Glutamatergic neuron (in vitro differentiated cells): ENCODE results near the gene DMBT1. TPM values are rescaled to one million over a fixed set of nuclear protein-coding genes. Genes with fewer than 3 reads are reported as not detected.
A peak's percentile ranks its signal among the peaks of the same experiment; 100 is the strongest.

Experiments used
- DNase-seq: peaks from one replicate; pipeline ENCODE4 v3.0.0; 2022
- H3K27ac Mint-ChIP-seq: one replicate; pipeline ENCODE4 v1.8.0; 2020; ENCODE audit warnings: mild to moderate bottlenecking, mixed read lengths, inconsistent platforms; ENCODE audit not compliant: unreplicated experiment
- H3K27me3 Mint-ChIP-seq: one replicate; pipeline ENCODE4 v1.8.0; 2020; ENCODE audit warnings: mild to moderate bottlenecking, moderate library complexity, mixed read lengths, inconsistent platforms; ENCODE audit not compliant: unreplicated experiment
- H3K36me3 Mint-ChIP-seq: one replicate; pipeline ENCODE4 v1.8.0; 2020; ENCODE audit warnings: mild to moderate bottlenecking, mixed read lengths, inconsistent platforms; ENCODE audit not compliant: unreplicated experiment
- H3K4me1 Mint-ChIP-seq: one replicate; pipeline ENCODE4 v1.8.0; 2020; ENCODE audit warnings: mild to moderate bottlenecking, low read depth, mixed read lengths, inconsistent platforms; ENCODE audit not compliant: unreplicated experiment
- H3K4me3 Mint-ChIP-seq: one replicate; pipeline ENCODE4 v1.8.0; 2020; ENCODE audit warnings: mild to moderate bottlenecking, mixed read lengths, inconsistent platforms; ENCODE audit not compliant: unreplicated experiment
- H3K9me3 Mint-ChIP-seq: one replicate; pipeline ENCODE4 v1.8.0; 2020; ENCODE audit warnings: mild to moderate bottlenecking, moderate library complexity, mixed read lengths, inconsistent platforms; ENCODE audit not compliant: unreplicated experiment
- total RNA-seq: library from RNA; stranded (reverse); fragmentation: NEBNext Ultra II Directional; extraction: Animal tissue kit (Norgen Biotek cat#: 25700); gene quantifications from one replicate; pipeline ENCODE4 v1.2.1, GENCODE V29; 2021; ENCODE audit not compliant: unreplicated experiment
- TF ChIP-seq, protein P1 (sequence below): fragments of 200-600 bp; sonication (generic); IDR thresholded peaks from one replicate; pipeline ENCODE4 v1.5.0; 2021; ENCODE audit not compliant: partially characterized antibody, unreplicated experiment

The DMBT1 gene
- total RNA-seq, 1 donor from 2014 or later = 0.17 TPM

- no peak for DNase-seq
- TF ChIP-seq, protein P1, sequence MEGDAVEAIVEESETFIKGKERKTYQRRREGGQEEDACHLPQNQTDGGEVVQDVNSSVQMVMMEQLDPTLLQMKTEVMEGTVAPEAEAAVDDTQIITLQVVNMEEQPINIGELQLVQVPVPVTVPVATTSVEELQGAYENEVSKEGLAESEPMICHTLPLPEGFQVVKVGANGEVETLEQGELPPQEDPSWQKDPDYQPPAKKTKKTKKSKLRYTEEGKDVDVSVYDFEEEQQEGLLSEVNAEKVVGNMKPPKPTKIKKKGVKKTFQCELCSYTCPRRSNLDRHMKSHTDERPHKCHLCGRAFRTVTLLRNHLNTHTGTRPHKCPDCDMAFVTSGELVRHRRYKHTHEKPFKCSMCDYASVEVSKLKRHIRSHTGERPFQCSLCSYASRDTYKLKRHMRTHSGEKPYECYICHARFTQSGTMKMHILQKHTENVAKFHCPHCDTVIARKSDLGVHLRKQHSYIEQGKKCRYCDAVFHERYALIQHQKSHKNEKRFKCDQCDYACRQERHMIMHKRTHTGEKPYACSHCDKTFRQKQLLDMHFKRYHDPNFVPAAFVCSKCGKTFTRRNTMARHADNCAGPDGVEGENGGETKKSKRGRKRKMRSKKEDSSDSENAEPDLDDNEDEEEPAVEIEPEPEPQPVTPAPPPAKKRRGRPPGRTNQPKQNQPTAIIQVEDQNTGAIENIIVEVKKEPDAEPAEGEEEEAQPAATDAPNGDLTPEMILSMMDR = no peak
- H3K36me3 Mint-ChIP-seq = no peaks in the 10 kb centered on the region
- H3K9me3 Mint-ChIP-seq = peaks cover 1% of the 10 kb centered on the region
- peaks cover 13% of the 10 kb centered on the region for H3K4me1 Mint-ChIP-seq
- no peak overlapping the region for H3K4me3 Mint-ChIP-seq
- no peak overlapping the region for H3K27ac Mint-ChIP-seq
- peaks cover 1% of the 10 kb centered on the region for H3K27me3 Mint-ChIP-seq
Observed at GRCh38 chr10:122524811-122525210, 35.7 kb upstream of the DMBT1 start.

DNA sequence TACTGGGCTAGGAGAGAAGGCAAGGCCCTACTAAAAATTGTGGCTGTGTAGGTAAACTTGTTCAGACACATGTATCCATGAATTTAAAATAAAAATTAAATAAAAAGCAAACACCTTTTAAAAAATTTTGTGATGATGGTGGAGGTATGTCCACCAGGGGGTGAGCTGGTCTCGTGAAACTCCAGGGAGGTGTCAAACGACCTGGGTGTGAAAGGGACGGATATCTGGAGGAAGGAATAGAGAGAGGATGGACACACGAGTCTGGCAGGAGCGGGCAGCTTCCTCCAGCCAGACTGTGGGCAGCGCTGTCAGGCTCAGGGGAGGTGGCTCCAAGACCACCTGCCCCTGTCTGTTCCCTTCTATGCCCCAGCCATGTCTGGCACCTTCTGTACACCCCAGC, 34.8 kb upstream of the DMBT1 start:
- Mint-ChIP-seq H3K27me3 (peaks cover 1% of the 10 kb centered on the region), H3K4me3 (no peak overlapping the region), H3K36me3 (peaks cover 2% of the 10 kb centered on the region), H3K4me1 (peaks cover 13% of the 10 kb centered on the region), H3K27ac (no peak overlapping the region), H3K9me3 (peaks cover 1% of the 10 kb centered on the region)
- TF ChIP-seq, protein P1 = peak; percentile 2
- DNase-seq = no peak

- Mint-ChIP-seq H3K9me3 (no peaks in the 10 kb centered on the region), H3K4me3 (no peak overlapping the region), H3K36me3 (peaks cover 5% of the 10 kb centered on the region), H3K27ac (no peak overlapping the region), H3K4me1 (peaks cover 13% of the 10 kb centered on the region), H3K27me3 (peaks cover 1% of the 10 kb centered on the region)
- no peak for DNase-seq
- TF ChIP-seq, protein P1 = no peak
Observed at GRCh38 chr10:122526892-122527291, 33.7 kb upstream of the DMBT1 start.

- TF ChIP-seq, protein P1 = no peak
- H3K27me3 Mint-ChIP-seq = peaks cover 2% of the 10 kb centered on the region
Observed at GRCh38 chr10:122530177-122530576, 30.4 kb upstream of the DMBT1 start.

GRCh38 chr10:122531261-122531660, 29.3 kb upstream of the DMBT1 start:
- Mint-ChIP-seq H3K27me3 (peaks cover 2% of the 10 kb centered on the region), H3K4me1 (peaks cover 12% of the 10 kb centered on the region), H3K9me3 (no peaks in the 10 kb centered on the region), H3K36me3 (peaks cover 5% of the 10 kb centered on the region), H3K4me3 (no peak overlapping the region), H3K27ac (no peak overlapping the region)
- no peak for DNase-seq
- TF ChIP-seq, protein P1 = no peak

More at GRCh38 chr10:122530177-122530576, 30.4 kb upstream of the DMBT1 start:
- no peak overlapping the region for H3K27ac Mint-ChIP-seq
- peaks cover 13% of the 10 kb centered on the region for H3K4me1 Mint-ChIP-seq
- no peak overlapping the region for H3K4me3 Mint-ChIP-seq
- no peak for DNase-seq
- peaks cover 5% of the 10 kb centered on the region for H3K36me3 Mint-ChIP-seq
- no peaks in the 10 kb centered on the region for H3K9me3 Mint-ChIP-seq
